PC-3 (cell line): Measurements from ENCODE around the gene CD164L2. TPM values are rescaled to one million over a fixed set of nuclear protein-coding genes. Genes with fewer than 3 reads are reported as not detected.

Source experiments
- ATAC-seq: fragments of 200-7000 bp; cut with Tn5 transposase; 2 replicates; pipeline ENCODE4 v1.9.1; 2020; ENCODE audit warnings: mild to moderate bottlenecking, moderate library complexity
- BruUV-seq: library from RNA; stranded (reverse); fragments of 400-500 nt; replicated peaks from 2 replicates; lab custom pipeline; 2021; lab: Mats Ljungman, UMichigan
- CTCF ChIA-PET: fragments of 300-600 bp; sonication (Branson Sonifier 250); formaldehyde crosslinking; loops from one replicate; lab custom pipeline; 2022; ENCODE audit warnings: antibody characterized with exemption; lab: Charles Lee
- POLR2A ChIA-PET: fragments of 300-600 bp; sonication (Branson Sonifier 250); formaldehyde crosslinking; loops from one replicate; lab custom pipeline; 2022; ENCODE audit warnings: antibody characterized with exemption; ENCODE audit not compliant: unreplicated experiment; lab: Charles Lee
- DNase-seq: peaks from one replicate; pipeline ENCODE4 v3.0.0-alpha.2; 2015
- H2AFZ ChIP-seq: fragments of 300-600 bp; sonication (generic); 2 replicates; pipeline ENCODE4 v1.6.0; 2016; ENCODE audit warnings: antibody characterized with exemption, low read length
- H3F3A ChIP-seq: fragments of 300-600 bp; sonication (generic); one replicate; pipeline ENCODE4 v1.6.0; 2017; ENCODE audit warnings: antibody characterized with exemption, low read length, control low read depth, mild to moderate bottlenecking; ENCODE audit not compliant: unreplicated experiment
- H3K27ac ChIP-seq: fragments of 300-600 bp; sonication (generic); 2 replicates; pipeline ENCODE4 v1.5.1; 2016; ENCODE audit warnings: mild to moderate bottlenecking, low read length
- H3K27me3 ChIP-seq: fragments of 300-600 bp; sonication (generic); 2 replicates; pipeline ENCODE4 v1.6.1; 2016; ENCODE audit warnings: low read length, mixed read lengths
- H3K36me3 ChIP-seq: fragments of 300-600 bp; sonication (generic); 2 replicates; pipeline ENCODE4 v1.6.1; 2016; ENCODE audit warnings: low read depth, mixed run types, low read length, mixed read lengths
- H3K4me1 ChIP-seq: fragments of 300-600 bp; sonication (generic); 2 replicates; pipeline ENCODE4 v1.5.1; 2016; ENCODE audit warnings: low read length; ENCODE audit not compliant: insufficient read depth
- H3K4me2 ChIP-seq: fragments of 300-600 bp; sonication (generic); 2 replicates; pipeline ENCODE4 v1.6.0; 2016; ENCODE audit warnings: low read length
- H3K4me3 ChIP-seq: fragments of 300-600 bp; sonication (generic); 2 replicates; pipeline ENCODE4 v1.5.1; 2016; ENCODE audit warnings: mild to moderate bottlenecking, low read length, mixed read lengths
- H3K79me2 ChIP-seq: fragments of 300-600 bp; sonication (generic); 2 replicates; pipeline ENCODE4 v1.6.1; 2017; ENCODE audit warnings: low read length, mixed read lengths
- H3K9ac ChIP-seq: fragments of 300-600 bp; sonication (generic); 2 replicates; pipeline ENCODE4 v1.6.0; 2016; ENCODE audit warnings: mild to moderate bottlenecking, low read length
- H3K9me2 ChIP-seq: fragments of 300-600 bp; sonication (generic); replicated peaks from 2 replicates; pipeline ENCODE4 v1.6.1; 2016; ENCODE audit warnings: mixed run types, low read length, mixed read lengths
- H3K9me3 ChIP-seq: fragments of 300-600 bp; sonication (generic); 2 replicates; pipeline ENCODE4 v1.6.1; 2016; ENCODE audit warnings: low read length, mixed read lengths
- H4K20me1 ChIP-seq: fragments of 300-600 bp; sonication (generic); 2 replicates; pipeline ENCODE4 v1.6.1; 2016; ENCODE audit warnings: low read length, mixed read lengths
- EZH2 ChIP-seq: fragments of 300-600 bp; sonication (generic); IDR thresholded peaks from one replicate; pipeline ENCODE4 v1.6.1; 2017; ENCODE audit warnings: antibody characterized with exemption, mild to moderate bottlenecking, low read length; ENCODE audit not compliant: unreplicated experiment
- EZH2phosphoT487 ChIP-seq: fragments of 300-600 bp; sonication (generic); IDR thresholded peaks from 2 replicates; pipeline ENCODE4 v1.6.1; 2018; ENCODE audit warnings: mild to moderate bottlenecking, antibody characterized with exemption, low read length, borderline replicate concordance
- intact Hi-C: fragments of 100-400 bp; cut with micrococcal nuclease; formaldehyde crosslinking; loops from 2 replicates; pipeline ENCODE4 v1.9.0; 2023
- total RNA-seq: library from RNA; depleted of rRNA; stranded (reverse); fragments of >200 nt; gene quantifications from 2 replicates; pipeline ENCODE4 v1.2.3, GENCODE V29; 2014
- TF ChIP-seq, protein P1 (sequence below): fragments of 300-600 bp; sonication (generic); conservative IDR thresholded peaks from 2 replicates; pipeline ENCODE4 v1.5.1; 2017; ENCODE audit warnings: antibody characterized with exemption, low read depth, mild to moderate bottlenecking, low read length

CD164L2 gene
- total RNA-seq, 1 experiment from 2014 or later: 0.47 TPM

DNA sequence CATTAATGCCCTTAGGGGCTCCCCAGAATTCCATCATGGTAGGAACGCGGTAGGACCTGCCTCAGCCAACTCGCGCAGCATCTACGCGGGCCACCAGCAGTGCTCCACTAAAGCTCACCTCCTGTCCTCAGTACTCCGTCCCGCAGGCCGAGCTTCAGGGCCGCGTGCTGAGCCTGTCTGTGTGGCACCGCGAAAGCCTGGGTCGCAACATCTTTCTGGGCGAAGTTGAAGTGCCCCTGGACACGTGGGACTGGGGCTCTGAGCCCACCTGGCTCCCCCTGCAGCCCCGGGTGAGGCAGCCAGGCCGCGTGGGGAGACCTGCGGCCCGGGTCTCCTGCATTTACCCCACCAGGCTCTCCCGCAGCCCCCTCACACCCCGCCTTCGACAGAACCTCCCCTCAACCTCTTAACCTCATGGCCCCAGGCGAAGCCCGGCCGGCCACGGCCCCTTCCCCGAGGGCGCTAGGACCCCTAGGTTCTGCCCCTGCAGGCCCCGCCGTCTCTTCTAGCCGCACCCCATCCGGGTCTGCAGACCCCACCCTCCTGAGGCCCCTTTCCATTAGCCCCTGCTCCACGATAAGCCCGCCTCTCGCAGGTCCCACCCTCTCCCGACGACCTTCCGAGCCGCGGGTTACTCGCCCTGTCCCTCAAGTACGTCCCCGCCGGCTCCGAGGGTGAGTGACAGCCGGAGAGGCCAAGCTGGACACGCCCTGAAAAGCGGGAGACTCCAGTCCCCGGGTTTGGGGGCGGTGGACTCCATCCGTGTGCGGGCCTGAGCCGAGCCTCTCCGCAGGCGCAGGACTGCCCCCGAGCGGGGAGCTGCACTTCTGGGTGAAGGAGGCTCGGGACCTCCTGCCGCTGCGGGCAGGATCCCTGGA lies 32.2 kb downstream of the CD164L2 start:
- H3K27me3 ChIP-seq: no peaks in the 10 kb centered on the region
- TF ChIP-seq EZH2phosphoT487: no peak
- TF ChIP-seq, protein P1, sequence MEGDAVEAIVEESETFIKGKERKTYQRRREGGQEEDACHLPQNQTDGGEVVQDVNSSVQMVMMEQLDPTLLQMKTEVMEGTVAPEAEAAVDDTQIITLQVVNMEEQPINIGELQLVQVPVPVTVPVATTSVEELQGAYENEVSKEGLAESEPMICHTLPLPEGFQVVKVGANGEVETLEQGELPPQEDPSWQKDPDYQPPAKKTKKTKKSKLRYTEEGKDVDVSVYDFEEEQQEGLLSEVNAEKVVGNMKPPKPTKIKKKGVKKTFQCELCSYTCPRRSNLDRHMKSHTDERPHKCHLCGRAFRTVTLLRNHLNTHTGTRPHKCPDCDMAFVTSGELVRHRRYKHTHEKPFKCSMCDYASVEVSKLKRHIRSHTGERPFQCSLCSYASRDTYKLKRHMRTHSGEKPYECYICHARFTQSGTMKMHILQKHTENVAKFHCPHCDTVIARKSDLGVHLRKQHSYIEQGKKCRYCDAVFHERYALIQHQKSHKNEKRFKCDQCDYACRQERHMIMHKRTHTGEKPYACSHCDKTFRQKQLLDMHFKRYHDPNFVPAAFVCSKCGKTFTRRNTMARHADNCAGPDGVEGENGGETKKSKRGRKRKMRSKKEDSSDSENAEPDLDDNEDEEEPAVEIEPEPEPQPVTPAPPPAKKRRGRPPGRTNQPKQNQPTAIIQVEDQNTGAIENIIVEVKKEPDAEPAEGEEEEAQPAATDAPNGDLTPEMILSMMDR: no peak
- TF ChIP-seq EZH2: no peak
- no TSS peak for BruUV-seq
- POLR2A ChIA-PET: no interaction called here
- peak overlapping the region; percentile 96; the same call in 1 of the 2 replicates for H3K4me2 ChIP-seq
- H3K27ac ChIP-seq: no peak overlapping the region
- no peak overlapping the region for H3K9ac ChIP-seq
- no peak overlapping the region for H3K4me3 ChIP-seq
- DNase-seq (no peak), ATAC-seq (no peak)
- CTCF ChIA-PET: no interaction called here
- peaks cover 2% of the 10 kb centered on the region; the same call in 1 of the 2 replicates for H3K36me3 ChIP-seq
- H3K79me2 ChIP-seq: no peaks in the 10 kb centered on the region
- H2AFZ ChIP-seq: no peak overlapping the region
- intact Hi-C loops: no loop called here
- no peaks in the 10 kb centered on the region for H3K9me2 ChIP-seq
- H3K4me1 ChIP-seq: peaks cover 16% of the 10 kb centered on the region
- H4K20me1 ChIP-seq: no peaks in the 10 kb centered on the region
- H3K9me3 ChIP-seq: no peaks in the 10 kb centered on the region
- no peaks in the 10 kb centered on the region for H3F3A ChIP-seq

DNA sequence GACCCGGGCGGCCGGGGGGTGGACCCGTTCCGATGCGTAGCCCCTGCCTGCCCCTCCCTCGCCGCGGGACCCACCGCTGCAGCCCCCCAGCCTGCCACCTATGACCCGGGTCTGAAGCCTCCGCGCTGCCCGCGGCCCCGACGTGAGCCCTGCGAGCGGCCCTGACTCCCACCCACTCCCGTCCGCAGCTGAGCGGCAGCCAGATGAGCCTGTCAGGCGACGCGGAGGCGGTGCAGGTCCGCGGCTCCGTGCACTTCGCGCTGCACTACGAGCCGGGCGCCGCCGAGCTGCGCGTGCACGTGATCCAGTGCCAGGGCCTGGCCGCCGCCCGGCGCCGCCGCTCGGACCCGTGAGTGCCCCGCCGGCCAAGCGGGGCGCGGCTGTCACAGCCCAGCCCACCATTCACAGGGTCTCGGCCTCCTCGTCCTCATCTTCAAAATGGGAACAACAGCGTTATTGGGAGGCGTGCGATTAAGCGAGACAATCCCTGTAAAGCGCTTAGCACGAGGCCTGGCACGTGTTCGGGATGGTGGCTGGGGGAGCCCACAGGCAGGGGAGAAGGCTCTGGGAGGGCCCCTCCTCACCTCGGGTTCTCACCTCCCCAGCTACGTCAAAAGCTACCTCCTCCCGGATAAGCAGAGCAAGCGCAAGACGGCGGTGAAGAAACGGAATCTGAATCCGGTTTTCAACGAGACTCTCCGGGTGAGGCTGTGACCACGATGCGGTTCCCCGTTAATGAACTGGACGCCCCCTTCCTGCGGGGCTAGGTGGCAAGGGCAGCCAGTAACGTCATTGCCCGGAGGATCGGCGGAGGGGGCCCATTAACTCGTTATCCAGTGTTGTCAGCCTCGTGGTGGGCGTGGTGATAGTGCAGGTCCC lies 33.1 kb downstream of the CD164L2 start:
- CTCF ChIA-PET: interaction anchor here (0.5 to 0.7 kb wide), 3 partner anchors 51 to 115 kb away, joined by 3 to 4 read pairs (median 4); partner anchors contain the start of gene WDTC1
- H3K4me1 ChIP-seq: peaks cover 16% of the 10 kb centered on the region
- H3K9me3 ChIP-seq: no peaks in the 10 kb centered on the region
- POLR2A ChIA-PET: no interaction called here
- no peaks in the 10 kb centered on the region for H4K20me1 ChIP-seq
- H3K4me2 ChIP-seq: peak overlapping the region; percentile 96
- ATAC-seq: peak; percentile 86
- H3F3A ChIP-seq: no peaks in the 10 kb centered on the region
- H3K36me3 ChIP-seq: no peaks in the 10 kb centered on the region
- TF ChIP-seq EZH2 (no peak), EZH2phosphoT487 (no peak)
- TF ChIP-seq, protein P1: no peak
- intact Hi-C loops: loop anchor here (1.0 kb wide), 1 partner anchor 9 kb away; no protein-coding TSS in a partner anchor
- no peaks in the 10 kb centered on the region for H3K27me3 ChIP-seq
- H2AFZ ChIP-seq: peak overlapping the region; percentile 82
- H3K79me2 ChIP-seq: no peaks in the 10 kb centered on the region
- peak overlapping the region; percentile 69 for H3K9ac ChIP-seq
- BruUV-seq: TSS peak; percentile 25
- peak; percentile 79 for DNase-seq
- no peaks in the 10 kb centered on the region for H3K9me2 ChIP-seq
- peak overlapping the region; percentile 40 for H3K27ac ChIP-seq
- peak overlapping the region; percentile 71 for H3K4me3 ChIP-seq
